ENCODE data around the gene ST6GALNAC3.

The ST6GALNAC3 gene

GRCh38 chr1:76433526-76433925 is 359.0 kb downstream of the ST6GALNAC3 start:
- no peak for DNase-seq (ENCODE audit: low spot score)

GRCh38 chr1:76443217-76443616 is 368.7 kb downstream of the ST6GALNAC3 start:
- no peak for DNase-seq (ENCODE audit: low spot score)

DNA sequence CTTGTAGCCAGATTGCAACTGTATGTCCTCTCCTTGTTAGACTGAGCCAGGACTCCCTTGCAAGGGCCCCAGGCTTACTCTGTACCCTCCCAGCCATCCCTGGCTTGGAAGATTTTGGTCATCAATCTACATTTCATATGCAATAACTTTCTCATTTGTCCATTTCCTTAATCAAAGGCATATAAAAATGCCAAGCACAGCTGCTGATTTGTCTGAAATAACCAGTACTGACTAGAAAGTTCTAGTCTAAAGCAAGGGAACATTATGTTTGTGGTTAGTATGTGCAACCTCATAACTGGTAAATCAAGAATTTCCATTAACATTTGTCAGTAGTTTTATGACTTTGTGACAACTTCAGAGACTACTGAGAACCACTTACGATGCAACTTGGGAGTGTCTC is 370.2 kb downstream of the ST6GALNAC3 start:
- DNase-seq (ENCODE audit: low spot score), result no peak

DNA sequence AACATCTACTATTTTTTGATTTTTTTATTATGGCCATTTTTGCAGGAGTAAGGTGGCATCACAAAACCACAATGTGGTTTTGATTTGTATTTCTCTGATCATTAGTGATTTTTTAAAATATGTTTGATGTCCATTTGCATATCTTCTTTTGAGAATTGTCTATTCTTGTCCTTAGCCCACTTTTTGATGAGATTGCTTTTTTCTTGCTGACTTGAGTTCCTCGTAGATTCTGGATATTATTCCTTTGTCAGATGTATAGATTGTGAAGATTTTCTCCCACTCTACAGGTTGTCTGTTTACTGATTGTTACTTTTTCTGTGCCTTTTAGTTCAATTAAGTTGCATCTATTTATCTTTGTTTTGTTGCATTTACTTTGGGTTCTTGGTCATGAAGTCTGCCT is 375.7 kb downstream of the ST6GALNAC3 start:
- DNase-seq (ENCODE audit: low spot score), result no peak

GRCh38 chr1:76463278-76463677 is 388.7 kb downstream of the ST6GALNAC3 start:
- DNase-seq (ENCODE audit: low spot score), result no peak

DNA sequence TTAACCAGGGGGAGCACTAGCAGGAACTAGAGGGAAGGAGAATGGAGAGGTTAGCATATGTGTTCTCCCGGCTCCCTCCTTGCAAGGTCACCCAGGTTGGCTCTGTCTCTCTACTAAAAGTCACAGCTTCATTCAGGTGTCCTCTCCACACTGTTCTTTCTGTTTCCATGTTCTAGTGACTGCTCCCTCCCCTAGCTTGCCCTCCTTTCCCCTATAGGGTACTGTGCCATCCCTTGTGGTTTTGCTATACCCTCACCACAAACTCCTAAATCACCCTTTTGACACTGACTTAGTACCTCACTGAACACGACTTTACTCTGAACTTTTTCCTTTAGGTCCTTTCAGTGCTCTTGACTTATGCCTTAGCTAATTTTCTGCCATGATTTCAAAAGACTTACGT is 389.3 kb downstream of the ST6GALNAC3 start:
- DNase-seq (ENCODE audit: low spot score), result no peak

- no peak for DNase-seq (ENCODE audit: low spot score)
These were observed 390.5 kb downstream of the ST6GALNAC3 start for GRCh38 chr1:76465030-76465429.

- DNase-seq (ENCODE audit: low spot score), result no peak
These were observed 395.6 kb downstream of the ST6GALNAC3 start for GRCh38 chr1:76470166-76470565.

GRCh38 chr1:76471536-76471935 is 397.0 kb downstream of the ST6GALNAC3 start:
- DNase-seq (ENCODE audit: low spot score), result no peak

- no peak for DNase-seq (ENCODE audit: low spot score)
These were observed 399.0 kb downstream of the ST6GALNAC3 start for GRCh38 chr1:76473591-76473990.

- no peak for DNase-seq (ENCODE audit: low spot score)
These were observed 400.4 kb downstream of the ST6GALNAC3 start for GRCh38 chr1:76474922-76475321.

- DNase-seq (ENCODE audit: low spot score), result no peak
These were observed 402.6 kb downstream of the ST6GALNAC3 start for GRCh38 chr1:76477156-76477555.

- no peak for DNase-seq (ENCODE audit: low spot score)
These were observed 406.3 kb downstream of the ST6GALNAC3 start for GRCh38 chr1:76480827-76481226.

DNA sequence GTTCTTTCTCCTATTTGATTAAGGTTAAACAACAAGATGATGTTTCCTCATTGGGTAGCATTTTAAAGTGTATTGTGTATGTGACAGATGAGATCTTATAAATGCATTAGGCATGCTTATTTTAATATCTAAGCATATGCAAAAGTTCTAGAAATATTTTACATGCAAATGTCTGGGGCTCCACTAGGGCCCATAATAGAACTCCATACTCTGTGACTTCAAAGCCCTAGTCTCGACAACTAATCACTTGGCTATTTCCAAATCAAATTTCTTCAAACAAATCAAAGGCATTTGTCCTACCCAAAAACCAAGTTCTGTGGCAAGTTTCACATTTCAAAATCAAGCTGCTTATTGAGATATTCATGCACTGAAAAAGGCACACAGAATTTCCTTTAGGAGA is 407.1 kb downstream of the ST6GALNAC3 start:
- no peak for DNase-seq (ENCODE audit: low spot score)

- no peak for DNase-seq (ENCODE audit: low spot score)
These were observed 407.7 kb downstream of the ST6GALNAC3 start for GRCh38 chr1:76482272-76482671.

DNA sequence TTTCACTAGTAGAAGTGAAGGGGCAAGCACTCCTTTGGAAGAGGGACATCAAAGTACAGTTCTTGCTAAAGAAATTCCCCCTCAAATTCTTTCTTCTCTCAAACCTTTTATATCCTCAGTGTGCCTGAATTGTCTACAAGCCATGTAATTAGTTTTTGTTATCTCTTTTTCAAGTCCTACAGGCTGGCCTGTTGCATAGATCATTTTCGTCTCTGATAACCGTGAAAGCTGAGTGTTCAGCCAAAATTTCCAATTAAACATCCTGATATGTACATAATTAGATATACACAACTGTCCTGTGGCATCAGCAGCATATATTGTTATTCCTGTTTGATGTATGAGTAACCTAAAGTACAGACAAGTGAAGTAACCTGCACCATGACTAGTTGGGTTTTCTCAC is 417.2 kb downstream of the ST6GALNAC3 start:
- DNase-seq (ENCODE audit: low spot score), result no peak

DNA sequence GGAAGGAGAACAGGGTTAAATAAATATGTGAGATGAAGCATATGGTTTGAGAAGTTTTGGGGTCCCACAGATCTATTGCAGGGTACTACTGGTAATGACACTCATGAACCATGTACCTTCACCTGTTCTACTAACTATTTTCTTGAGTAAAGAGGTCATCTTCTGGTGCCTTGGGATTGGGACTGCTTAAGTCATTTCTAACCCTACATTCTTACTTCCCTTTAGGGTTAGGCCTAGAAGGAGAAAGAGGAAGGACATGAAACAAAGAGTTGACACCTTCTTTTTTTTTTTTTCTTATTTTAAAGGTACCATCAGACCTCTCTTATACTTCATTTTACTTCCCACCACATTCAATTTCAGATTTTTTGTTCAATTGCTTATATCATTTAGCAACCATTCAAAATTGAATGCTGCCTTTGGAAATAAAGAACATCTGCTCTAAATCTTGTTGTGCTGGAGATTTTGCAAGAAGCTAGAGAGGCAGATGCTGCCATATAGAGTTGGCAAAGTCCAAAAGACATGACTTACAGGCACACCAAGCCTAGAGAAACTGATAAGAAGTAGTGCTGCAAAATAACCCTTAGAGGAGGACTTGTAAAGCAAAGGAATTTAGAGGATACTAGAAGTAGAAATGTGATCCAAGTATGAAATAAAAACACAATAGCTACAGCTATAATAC is 418.3 kb downstream of the ST6GALNAC3 start:
- DNase-seq (ENCODE audit: low spot score), result no peak

GRCh38 chr1:76494807-76495206 is 420.3 kb downstream of the ST6GALNAC3 start:
- DNase-seq (ENCODE audit: low spot score), result no peak

DNA sequence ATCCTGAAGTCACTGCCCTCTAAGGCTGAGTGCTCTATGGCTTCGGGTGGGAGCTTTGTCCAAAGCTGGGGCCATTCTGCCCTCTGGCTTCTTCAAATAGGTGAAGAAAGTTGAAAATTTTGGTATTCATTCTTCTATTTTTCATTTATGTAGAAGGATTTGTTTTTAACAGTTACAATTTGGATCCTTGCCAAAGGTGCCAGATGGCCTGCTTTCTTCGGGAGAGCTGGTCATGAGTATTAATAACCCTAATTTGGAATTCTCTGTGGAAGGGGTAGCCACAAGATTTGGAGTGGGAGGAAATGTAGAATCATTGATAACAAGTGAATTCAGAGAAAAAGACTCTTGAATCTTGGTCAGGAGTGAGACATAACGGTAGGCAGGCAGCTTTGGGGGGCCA is 422.3 kb downstream of the ST6GALNAC3 start:
- DNase-seq (ENCODE audit: low spot score), result no peak

GRCh38 chr1:76500116-76500515 is 425.6 kb downstream of the ST6GALNAC3 start:
- DNase-seq (ENCODE audit: low spot score), result no peak

GRCh38 chr1:76501136-76501535 is 426.6 kb downstream of the ST6GALNAC3 start:
- no peak for DNase-seq (ENCODE audit: low spot score)

DNA sequence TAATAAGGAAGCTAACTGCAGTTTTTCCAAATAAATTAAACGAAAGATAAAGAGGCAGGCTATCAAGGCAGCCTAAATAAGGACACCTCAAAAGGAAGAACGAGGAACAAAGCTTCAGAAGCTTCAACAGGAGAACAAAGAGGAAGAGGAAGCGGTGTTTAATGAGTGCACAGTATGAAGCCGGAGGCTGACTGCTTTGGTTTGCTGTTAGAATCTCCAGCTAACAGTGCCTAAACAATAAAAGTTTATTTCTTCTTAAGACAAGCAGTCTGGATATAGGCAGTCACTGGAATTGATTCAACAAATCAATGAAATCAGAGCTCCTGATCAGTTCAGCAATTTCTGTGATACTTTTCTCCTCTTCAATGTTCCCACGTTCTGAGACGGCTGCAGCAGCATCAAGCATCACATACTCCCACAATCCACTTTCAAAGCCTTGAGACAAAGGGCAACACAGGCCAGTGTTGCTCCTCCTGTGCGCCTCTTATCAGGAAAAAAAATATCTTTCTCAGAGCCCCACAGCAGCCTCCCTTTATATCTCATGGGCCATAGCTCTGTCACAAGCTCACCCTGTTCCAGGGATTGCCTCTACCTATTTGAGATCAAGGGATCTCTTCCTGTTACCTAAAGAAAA is 427.2 kb downstream of the ST6GALNAC3 start:
- DNase-seq (ENCODE audit: low spot score), result no peak

DNA sequence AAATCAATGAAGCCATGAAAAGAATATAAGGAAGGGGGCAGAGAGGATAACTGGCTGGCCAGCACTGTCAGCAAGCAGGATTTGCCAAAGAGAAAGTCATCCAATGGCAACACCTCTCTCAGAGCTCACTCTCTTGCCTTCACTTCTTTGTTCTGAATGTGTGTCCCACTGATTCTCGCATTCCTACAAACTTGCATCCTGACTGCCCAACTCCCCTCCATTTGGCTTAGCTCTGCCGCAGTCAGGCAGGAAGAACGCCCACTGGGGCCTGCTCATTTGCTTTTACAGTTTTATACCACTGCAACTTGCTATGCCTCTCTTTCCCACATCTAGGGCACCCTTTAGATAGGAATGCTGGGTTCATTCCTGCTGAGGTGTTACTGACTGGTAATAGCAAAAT is 428.6 kb downstream of the ST6GALNAC3 start:
- DNase-seq (ENCODE audit: low spot score), result no peak

DNA sequence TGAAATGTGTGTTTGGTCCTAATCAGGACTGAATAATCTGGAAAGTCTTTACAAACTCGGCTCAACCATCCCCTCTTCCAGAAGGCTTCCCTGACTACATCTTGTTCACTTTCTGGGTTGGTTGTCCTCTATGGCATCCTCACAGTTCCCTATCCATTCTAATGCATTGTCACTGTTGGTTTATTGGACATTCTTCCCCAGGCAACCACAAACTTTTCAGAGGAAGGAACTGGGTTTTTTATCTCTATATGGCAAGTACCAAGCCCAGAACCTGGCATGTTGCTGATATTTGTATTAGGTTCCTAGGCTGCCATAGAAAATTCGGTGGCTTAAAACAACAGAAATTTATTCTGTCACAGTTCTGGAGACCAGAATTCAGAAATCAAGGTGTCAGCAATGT is 429.2 kb downstream of the ST6GALNAC3 start:
- no peak for DNase-seq (ENCODE audit: low spot score)
